GM06990 (cell line): ENCODE results near the gene WSB2.
"Not testable (repeated sequence)": the region's sequence is repeated elsewhere in the genome, so short reads cannot be mapped to it uniquely, and the experiment has no call there.

Experiments used
- DNase-seq: peaks from one replicate; pipeline ENCODE4 v3.0.0-alpha.2; 2011; ENCODE audit not compliant: insufficient read length; ENCODE audit errors: extremely low read depth
- H3K27me3 ChIP-seq: replicated peaks from 2 replicates; pipeline ENCODE4 v1.6.0; 2011; ENCODE audit warnings: low read length; ENCODE audit not compliant: control insufficient read depth, insufficient read depth
- H3K36me3 ChIP-seq: 2 replicates; pipeline ENCODE4 v1.5.1; 2011; ENCODE audit warnings: low read length; ENCODE audit not compliant: control insufficient read depth, insufficient read depth
- H3K4me3 ChIP-seq: replicated peaks from 2 replicates; pipeline ENCODE4 v1.5.1; 2011; ENCODE audit warnings: low read depth, mild to moderate bottlenecking, control low read depth, low read length
- TF ChIP-seq, protein P1 (sequence below): IDR thresholded peaks from 2 replicates; pipeline ENCODE4 v1.5.1; 2011; ENCODE audit warnings: low read length, control low read depth, mild to moderate bottlenecking, inconsistent platforms; ENCODE audit not compliant: insufficient read depth, poor library complexity, severe bottlenecking

The WSB2 gene

DNA sequence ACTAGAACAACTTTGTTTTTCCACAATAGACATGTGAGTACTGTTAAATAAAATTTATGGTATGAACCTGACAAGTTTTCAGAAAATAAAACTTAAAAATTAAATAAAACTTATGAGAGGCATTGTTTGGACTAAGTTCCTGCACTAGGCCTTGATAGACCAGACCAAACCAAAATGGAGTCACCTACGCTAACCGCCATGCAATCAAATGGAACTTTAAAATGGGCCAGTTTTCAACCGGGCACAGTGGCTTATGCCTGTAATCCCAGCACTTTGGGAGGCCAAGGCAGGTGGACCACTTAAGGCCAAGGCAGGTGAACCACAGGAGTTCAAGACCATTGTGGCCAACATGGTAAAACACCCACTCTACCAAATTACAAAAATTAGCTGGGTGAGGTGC, 49.6 kb downstream of the WSB2 start:
- Histone ChIP-seq H3K27me3 (no peaks in the 10 kb centered on the region), H3K36me3 (no peaks in the 10 kb centered on the region), H3K4me3 (no peak overlapping the region)
- TF ChIP-seq, protein P1, sequence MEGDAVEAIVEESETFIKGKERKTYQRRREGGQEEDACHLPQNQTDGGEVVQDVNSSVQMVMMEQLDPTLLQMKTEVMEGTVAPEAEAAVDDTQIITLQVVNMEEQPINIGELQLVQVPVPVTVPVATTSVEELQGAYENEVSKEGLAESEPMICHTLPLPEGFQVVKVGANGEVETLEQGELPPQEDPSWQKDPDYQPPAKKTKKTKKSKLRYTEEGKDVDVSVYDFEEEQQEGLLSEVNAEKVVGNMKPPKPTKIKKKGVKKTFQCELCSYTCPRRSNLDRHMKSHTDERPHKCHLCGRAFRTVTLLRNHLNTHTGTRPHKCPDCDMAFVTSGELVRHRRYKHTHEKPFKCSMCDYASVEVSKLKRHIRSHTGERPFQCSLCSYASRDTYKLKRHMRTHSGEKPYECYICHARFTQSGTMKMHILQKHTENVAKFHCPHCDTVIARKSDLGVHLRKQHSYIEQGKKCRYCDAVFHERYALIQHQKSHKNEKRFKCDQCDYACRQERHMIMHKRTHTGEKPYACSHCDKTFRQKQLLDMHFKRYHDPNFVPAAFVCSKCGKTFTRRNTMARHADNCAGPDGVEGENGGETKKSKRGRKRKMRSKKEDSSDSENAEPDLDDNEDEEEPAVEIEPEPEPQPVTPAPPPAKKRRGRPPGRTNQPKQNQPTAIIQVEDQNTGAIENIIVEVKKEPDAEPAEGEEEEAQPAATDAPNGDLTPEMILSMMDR: no peak
- DNase-seq: no peak

DNA sequence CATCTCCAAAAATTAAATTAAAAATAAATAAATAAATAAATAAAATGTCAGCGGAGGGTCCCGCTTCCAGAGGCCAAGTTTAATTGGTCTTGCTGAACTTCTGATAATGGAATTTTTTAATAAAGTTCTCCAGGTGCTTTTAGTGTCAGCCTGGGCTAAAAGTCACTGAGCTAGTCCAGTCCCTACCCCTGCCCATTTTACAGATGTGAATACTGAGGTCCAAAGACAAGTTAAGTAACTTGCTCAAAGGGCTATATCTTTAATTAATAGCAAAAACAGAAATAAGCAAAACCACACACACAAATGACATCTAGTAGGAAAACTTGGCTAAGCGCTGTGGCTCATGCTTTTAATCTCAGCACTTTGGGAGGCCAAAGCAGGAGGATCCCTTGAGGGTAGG, 50.1 kb downstream of the WSB2 start:
- no peaks in the 10 kb centered on the region for H3K36me3 ChIP-seq
- H3K4me3 ChIP-seq: no peak overlapping the region
- DNase-seq: no peak
- no peaks in the 10 kb centered on the region for H3K27me3 ChIP-seq
- TF ChIP-seq, protein P1: no peak

DNA sequence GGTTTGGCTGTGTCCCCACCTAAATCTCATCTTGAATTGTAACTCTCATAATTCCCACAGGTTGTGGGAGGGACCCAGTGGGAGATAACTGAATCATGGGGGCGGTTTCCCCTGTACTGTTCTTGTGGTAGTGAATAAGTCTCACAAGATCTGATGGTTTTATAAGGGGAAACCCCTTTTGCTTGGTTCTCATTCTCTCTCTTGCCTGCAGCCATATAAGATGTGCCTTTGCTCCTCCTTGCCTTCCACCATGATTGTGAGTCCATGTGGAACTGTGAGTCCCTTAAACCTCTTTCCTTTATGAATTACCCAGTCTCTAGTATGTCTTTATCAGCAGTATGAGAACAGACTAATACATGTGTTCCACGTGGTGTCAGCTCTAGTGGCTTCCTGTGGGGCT, 61.2 kb downstream of the WSB2 start:
- not testable (repeated sequence) for DNase-seq, H3K27me3 ChIP-seq, H3K4me3 ChIP-seq, H3K36me3 ChIP-seq

DNA sequence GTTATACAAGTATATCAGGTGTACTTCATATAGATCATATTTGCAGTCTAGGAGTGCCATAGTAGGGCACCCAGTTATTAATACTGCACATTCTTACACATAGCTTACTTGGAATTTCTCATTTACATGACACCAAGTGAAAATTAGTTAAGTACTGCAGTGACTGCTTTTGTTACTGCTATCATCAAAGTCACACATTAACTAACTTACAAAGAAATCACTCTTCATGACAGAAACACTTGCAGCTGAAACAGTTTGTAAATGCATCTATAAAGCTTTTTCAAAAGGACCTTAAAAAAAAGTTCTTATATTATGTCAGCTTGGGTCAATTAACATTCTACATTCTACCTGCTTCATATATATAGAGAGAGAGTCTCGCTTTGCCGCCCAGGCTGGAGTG, 62.3 kb downstream of the WSB2 start:
- Histone ChIP-seq H3K36me3 (no peaks in the 10 kb centered on the region), H3K27me3 (no peaks in the 10 kb centered on the region), H3K4me3 (no peak overlapping the region)
- DNase-seq: no peak
- TF ChIP-seq, protein P1: no peak

DNA sequence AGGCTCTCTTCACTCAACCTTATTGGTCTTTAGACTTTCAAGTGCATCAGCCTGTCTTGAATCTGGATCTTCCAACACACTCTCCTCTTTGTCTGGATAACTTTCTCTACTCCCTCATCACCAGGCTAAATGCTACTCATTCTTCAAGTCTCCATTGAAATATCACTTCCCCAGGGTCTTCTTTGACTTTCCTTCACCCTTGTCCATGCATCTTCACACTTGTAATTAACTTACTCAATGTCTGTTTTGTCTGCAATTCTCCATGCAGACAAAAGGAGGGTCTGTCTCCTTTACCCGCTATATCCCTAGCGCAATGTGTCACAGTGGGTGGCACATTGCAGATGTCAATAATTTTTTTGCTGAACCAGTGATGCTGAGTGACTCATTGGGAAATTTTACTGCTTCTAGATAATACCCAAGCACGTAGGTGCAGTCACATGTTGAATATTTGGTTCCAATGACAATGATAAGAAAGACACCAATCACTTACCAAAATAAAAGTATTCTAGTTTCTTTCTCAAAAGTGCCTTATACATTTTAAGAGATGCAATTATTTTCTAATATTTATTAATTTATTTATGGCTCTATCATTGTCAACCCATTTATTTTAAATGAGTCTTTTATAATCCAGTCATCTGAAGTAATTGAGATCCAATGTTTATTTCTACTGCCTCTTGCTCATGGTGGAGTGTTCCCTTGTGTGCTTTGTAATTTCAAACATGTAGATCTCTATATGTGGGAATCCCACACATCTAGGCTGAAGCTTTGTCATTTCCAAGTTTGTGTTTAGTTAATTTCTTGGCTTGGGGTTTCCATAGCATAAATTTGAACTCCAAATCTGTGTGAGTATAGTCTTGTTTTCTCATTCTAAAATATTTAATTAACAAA, 66.2 kb downstream of the WSB2 start:
- Histone ChIP-seq H3K36me3 (no peaks in the 10 kb centered on the region), H3K27me3 (no peaks in the 10 kb centered on the region; the same call in 1 of the 2 replicates), H3K4me3 (no peak overlapping the region)
- no peak for DNase-seq
- TF ChIP-seq, protein P1: no peak

DNA sequence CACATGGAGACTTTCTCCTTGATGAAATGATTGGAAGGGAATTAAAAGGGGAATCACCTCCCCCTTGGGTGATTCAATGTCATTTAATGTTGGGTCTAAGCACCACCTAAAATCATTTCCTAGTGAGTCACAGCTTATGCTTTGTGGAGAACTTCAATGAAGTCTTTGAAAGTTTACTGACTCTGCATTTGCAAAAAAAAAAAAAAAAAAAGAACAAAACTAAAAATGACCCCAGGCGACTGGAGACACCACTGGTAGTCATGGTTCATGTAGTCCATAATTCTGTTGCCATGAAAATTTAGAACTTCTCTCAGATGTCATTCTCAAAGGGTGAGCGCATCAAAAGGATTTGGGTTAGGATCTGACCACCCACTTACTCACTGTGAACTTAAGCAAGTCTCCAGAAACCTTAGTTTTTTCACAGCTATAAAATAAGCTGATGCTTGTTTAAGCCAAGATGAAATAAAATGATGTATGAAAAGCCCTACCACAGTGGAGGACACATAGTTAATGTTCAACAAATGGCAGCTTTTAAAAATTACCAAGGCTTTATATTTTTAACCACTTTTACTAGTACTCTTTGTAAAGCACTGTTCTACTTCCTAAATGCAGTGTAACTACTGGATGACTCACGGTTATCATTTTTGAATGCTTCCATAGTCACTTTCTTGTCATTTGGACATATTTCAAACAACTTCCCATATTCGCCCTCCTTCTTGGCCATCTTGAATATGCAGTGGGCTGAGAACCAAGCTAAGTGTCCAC, 74.1 kb downstream of the WSB2 start:
- no peaks in the 10 kb centered on the region; the same call in 1 of the 2 replicates for H3K27me3 ChIP-seq
- TF ChIP-seq, protein P1: no peak
- no peaks in the 10 kb centered on the region for H3K36me3 ChIP-seq
- no peak overlapping the region for H3K4me3 ChIP-seq
- no peak for DNase-seq
